A549 (cell line): ENCODE measurements around the gene SLX9.
"Not testable (repeated sequence)": the region's sequence is repeated elsewhere in the genome, so short reads cannot be mapped to it uniquely, and the experiment has no call there.

ENCODE experiments used
- CHD4 ChIP-seq: fragments of 200-600 bp; sonication (generic); IDR thresholded peaks from 2 replicates; pipeline ENCODE4 v1.6.1; 2016; ENCODE audit warnings: antibody characterized with exemption, mild to moderate bottlenecking, borderline replicate concordance
- EP300 ChIP-seq, 2 experiments: fragments of >200 bp; sonication (Bioruptor Twin); formaldehyde crosslinking; IDR thresholded peaks; 2 replicates in 1 of 2; 3 replicates in 1 of 2; pipeline ENCODE4 v1.6.1; 2016 to 2017
- HDAC2 ChIP-seq: fragments of 200-600 bp; sonication (generic); IDR thresholded peaks from 2 replicates; pipeline ENCODE4 v1.6.1; 2016
- JUNB ChIP-seq: fragments of >200 bp; sonication (Bioruptor Twin); formaldehyde crosslinking; IDR thresholded peaks from 2 replicates; pipeline ENCODE4 v1.6.1; 2016
- NFE2L2 ChIP-seq: fragments of 150-350 bp; conservative IDR thresholded peaks from 2 replicates; pipeline ENCODE4 v1.6.1; 2014; ENCODE audit warnings: low read length
- NR3C1 ChIP-seq: fragments of >200 bp; sonication (Bioruptor Twin); formaldehyde crosslinking; IDR thresholded peaks from 3 replicates; pipeline ENCODE4 v1.6.1; 2017
- POLR2A ChIP-seq: IDR thresholded peaks from 2 replicates; pipeline ENCODE4 v1.6.1; 2012; ENCODE audit warnings: mild to moderate bottlenecking, low read length
- ZFP36 ChIP-seq: fragments of 450-650 bp; IDR thresholded peaks from 2 replicates; pipeline ENCODE4 v1.6.1; 2014; ENCODE audit warnings: borderline replicate concordance; ENCODE audit not compliant: partially characterized antibody
- TF ChIP-seq, protein P1 (sequence below): IDR thresholded peaks from 2 replicates; pipeline ENCODE4 v1.6.1; 2012
- TF ChIP-seq, protein P2 (sequence below): fragments of >200 bp; sonication (Bioruptor Twin); formaldehyde crosslinking; IDR thresholded peaks from 3 replicates; pipeline ENCODE4 v1.5.1; 2016
- TF ChIP-seq, protein P3 (sequence below): fragments of 200-600 bp; sonication (generic); IDR thresholded peaks from 2 replicates; pipeline ENCODE4 v1.6.1; 2016; ENCODE audit warnings: antibody characterized with exemption, mild to moderate bottlenecking, moderate library complexity
- TF ChIP-seq, protein P4 (sequence below): fragments of 250-450 bp; sonication (Bioruptor Pico); IDR thresholded peaks from 2 replicates; pipeline ENCODE4 v1.5.0; 2021; ENCODE audit warnings: mild to moderate bottlenecking, moderate library complexity, borderline replicate concordance

DNA sequence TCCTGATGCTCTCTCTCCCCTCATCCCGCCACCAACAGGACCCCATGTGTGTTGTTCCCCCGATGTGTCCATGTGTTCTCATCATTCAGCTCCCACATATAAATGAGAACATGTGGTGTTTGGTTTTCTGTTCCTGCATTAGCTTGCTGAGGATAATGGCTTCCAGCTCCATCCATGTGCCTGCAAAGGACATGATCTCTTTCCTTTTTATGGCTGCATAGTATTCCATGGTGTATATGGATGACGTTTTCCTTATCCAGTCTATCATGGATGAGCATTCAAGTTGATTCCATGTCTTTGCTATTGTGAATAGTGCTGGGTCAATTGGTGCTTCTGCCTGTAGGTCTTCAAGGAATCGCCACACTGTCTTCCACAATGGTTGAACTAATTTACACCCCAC, 84.7 kb downstream of the SLX9 start:
- TF ChIP-seq, protein P1, sequence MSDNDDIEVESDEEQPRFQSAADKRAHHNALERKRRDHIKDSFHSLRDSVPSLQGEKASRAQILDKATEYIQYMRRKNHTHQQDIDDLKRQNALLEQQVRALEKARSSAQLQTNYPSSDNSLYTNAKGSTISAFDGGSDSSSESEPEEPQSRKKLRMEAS = not testable (repeated sequence)
- TF ChIP-seq, protein P2, sequence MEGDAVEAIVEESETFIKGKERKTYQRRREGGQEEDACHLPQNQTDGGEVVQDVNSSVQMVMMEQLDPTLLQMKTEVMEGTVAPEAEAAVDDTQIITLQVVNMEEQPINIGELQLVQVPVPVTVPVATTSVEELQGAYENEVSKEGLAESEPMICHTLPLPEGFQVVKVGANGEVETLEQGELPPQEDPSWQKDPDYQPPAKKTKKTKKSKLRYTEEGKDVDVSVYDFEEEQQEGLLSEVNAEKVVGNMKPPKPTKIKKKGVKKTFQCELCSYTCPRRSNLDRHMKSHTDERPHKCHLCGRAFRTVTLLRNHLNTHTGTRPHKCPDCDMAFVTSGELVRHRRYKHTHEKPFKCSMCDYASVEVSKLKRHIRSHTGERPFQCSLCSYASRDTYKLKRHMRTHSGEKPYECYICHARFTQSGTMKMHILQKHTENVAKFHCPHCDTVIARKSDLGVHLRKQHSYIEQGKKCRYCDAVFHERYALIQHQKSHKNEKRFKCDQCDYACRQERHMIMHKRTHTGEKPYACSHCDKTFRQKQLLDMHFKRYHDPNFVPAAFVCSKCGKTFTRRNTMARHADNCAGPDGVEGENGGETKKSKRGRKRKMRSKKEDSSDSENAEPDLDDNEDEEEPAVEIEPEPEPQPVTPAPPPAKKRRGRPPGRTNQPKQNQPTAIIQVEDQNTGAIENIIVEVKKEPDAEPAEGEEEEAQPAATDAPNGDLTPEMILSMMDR = not testable (repeated sequence)
- TF ChIP-seq, protein P3, sequence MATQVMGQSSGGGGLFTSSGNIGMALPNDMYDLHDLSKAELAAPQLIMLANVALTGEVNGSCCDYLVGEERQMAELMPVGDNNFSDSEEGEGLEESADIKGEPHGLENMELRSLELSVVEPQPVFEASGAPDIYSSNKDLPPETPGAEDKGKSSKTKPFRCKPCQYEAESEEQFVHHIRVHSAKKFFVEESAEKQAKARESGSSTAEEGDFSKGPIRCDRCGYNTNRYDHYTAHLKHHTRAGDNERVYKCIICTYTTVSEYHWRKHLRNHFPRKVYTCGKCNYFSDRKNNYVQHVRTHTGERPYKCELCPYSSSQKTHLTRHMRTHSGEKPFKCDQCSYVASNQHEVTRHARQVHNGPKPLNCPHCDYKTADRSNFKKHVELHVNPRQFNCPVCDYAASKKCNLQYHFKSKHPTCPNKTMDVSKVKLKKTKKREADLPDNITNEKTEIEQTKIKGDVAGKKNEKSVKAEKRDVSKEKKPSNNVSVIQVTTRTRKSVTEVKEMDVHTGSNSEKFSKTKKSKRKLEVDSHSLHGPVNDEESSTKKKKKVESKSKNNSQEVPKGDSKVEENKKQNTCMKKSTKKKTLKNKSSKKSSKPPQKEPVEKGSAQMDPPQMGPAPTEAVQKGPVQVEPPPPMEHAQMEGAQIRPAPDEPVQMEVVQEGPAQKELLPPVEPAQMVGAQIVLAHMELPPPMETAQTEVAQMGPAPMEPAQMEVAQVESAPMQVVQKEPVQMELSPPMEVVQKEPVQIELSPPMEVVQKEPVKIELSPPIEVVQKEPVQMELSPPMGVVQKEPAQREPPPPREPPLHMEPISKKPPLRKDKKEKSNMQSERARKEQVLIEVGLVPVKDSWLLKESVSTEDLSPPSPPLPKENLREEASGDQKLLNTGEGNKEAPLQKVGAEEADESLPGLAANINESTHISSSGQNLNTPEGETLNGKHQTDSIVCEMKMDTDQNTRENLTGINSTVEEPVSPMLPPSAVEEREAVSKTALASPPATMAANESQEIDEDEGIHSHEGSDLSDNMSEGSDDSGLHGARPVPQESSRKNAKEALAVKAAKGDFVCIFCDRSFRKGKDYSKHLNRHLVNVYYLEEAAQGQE = not testable (repeated sequence)
- not testable (repeated sequence) for TF ChIP-seq POLR2A; NR3C1; NFE2L2; CHD4; HDAC2; EP300 (IDR thresholded peaks at IDR 0.05); JUNB; ZFP36
- TF ChIP-seq, protein P4, sequence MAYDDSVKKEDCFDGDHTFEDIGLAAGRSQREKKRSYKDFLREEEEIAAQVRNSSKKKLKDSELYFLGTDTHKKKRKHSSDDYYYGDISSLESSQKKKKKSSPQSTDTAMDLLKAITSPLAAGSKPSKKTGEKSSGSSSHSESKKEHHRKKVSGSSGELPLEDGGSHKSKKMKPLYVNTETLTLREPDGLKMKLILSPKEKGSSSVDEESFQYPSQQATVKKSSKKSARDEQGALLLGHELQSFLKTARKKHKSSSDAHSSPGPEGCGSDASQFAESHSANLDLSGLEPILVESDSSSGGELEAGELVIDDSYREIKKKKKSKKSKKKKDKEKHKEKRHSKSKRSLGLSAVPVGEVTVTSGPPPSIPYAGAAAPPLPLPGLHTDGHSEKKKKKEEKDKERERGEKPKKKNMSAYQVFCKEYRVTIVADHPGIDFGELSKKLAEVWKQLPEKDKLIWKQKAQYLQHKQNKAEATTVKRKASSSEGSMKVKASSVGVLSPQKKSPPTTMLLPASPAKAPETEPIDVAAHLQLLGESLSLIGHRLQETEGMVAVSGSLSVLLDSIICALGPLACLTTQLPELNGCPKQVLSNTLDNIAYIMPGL (CRISPR knock-in tag) = not testable (repeated sequence)
